ENCODE data around the gene CTBP1. TPM values are rescaled to one million over a fixed set of nuclear protein-coding genes. Genes with fewer than 3 reads are reported as not detected.

Gene CTBP1
- total RNA-seq, 1 donor from 2014 or later, result 171 TPM

DNA sequence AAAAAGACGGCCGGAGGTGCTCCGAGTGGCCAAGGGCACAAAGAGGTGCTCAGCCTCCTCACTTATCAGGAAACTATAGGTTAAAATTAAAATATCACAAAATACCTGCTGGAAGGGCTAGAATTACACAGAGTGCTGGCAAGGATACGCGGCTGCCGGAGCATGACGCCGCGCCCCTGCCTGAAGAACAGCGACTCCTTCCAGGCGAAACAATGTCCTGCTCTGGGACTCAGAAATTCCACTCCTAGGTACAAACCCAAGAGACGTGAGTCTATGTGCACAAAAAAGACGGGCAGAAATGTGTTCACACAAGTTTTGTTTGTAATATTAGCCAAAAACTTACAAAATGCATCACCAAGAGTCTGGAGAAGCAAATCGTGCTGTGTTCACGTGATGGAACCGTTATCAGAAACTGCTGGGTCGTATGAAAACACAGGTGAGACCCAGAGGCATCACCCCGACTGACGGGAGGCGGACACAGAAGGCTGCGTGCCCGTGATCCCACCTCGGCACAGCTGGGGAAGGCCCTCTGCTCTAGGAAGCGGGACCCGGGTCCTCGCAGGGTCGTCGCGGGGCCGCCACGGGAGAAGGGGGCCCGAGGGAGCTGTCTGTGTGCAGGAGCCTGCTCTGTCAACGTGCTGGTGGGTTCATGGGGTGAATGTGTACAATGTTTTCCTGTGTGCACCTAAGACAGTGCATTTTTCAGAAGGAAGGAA lies 27.6 kb downstream of the CTBP1 start:
- peaks cover 12% of the 10 kb centered on the region for H3K27me3 Mint-ChIP-seq (ENCODE audit: insufficient read depth, low read depth)

DNA sequence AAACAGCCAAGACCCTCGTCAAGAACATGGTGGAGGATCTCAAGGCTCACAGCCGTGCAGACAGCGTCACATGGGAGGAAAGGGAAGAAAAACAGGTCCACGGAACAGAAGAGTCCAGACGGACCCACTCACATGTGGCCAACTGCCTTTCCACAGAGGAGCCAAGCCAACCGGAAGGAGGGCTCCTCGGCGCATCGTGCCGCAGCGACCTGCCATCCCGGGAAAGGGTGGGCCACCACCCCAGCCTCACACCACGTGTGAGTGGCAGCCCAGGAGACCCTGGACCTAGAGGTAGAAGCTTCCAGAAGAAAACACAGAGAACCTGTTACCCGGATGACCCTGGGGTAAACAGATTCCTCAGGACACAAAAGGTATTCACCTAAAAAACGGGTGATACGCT lies 28.4 kb downstream of the CTBP1 start:
- Mint-ChIP-seq H3K4me3 (no peak overlapping the region), H3K4me1 (peaks cover 3% of the 10 kb centered on the region)

More for the DNA sequence above, 27.6 kb downstream of the CTBP1 start:
- Histone ChIP-seq H2AFZ (replicated peaks) (no peak overlapping the region), H3F3A (ENCODE audit: low read depth) (no peaks in the 10 kb centered on the region), H3K4me3 (no peak overlapping the region), H3K4me2 (no peak overlapping the region), H3K79me2 (ENCODE audit: low read depth) (peaks cover 12% of the 10 kb centered on the region), H3K36me3 (no peaks in the 10 kb centered on the region), H3K9ac (no peak overlapping the region), H3K4me1 (no peaks in the 10 kb centered on the region), H3K27me3 (no peaks in the 10 kb centered on the region), H3K27ac (no peak overlapping the region), H3K9me3 (ENCODE audit: low read depth) (no peaks in the 10 kb centered on the region), H4K20me1 (ENCODE audit: low read depth) (peaks cover 11% of the 10 kb centered on the region)
- no peak overlapping the region for H3K4me3 Mint-ChIP-seq
- TF ChIP-seq EZH2phosphoT487 (IDR thresholded peaks at IDR 0.05) (no peak), EZH2 (IDR thresholded peaks at IDR 0.05) (no peak)
- TF ChIP-seq, protein P1, sequence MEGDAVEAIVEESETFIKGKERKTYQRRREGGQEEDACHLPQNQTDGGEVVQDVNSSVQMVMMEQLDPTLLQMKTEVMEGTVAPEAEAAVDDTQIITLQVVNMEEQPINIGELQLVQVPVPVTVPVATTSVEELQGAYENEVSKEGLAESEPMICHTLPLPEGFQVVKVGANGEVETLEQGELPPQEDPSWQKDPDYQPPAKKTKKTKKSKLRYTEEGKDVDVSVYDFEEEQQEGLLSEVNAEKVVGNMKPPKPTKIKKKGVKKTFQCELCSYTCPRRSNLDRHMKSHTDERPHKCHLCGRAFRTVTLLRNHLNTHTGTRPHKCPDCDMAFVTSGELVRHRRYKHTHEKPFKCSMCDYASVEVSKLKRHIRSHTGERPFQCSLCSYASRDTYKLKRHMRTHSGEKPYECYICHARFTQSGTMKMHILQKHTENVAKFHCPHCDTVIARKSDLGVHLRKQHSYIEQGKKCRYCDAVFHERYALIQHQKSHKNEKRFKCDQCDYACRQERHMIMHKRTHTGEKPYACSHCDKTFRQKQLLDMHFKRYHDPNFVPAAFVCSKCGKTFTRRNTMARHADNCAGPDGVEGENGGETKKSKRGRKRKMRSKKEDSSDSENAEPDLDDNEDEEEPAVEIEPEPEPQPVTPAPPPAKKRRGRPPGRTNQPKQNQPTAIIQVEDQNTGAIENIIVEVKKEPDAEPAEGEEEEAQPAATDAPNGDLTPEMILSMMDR (IDR thresholded peaks at IDR 0.05), result no peak
- H3K27ac Mint-ChIP-seq, result peak overlapping the region; percentile 15
- peaks cover 33% of the 10 kb centered on the region for H3K36me3 Mint-ChIP-seq
- H3K9me3 Mint-ChIP-seq, result no peaks in the 10 kb centered on the region
- peaks cover 3% of the 10 kb centered on the region for H3K4me1 Mint-ChIP-seq
- DNase-seq (ENCODE audit: low spot score), result no peak

DNA sequence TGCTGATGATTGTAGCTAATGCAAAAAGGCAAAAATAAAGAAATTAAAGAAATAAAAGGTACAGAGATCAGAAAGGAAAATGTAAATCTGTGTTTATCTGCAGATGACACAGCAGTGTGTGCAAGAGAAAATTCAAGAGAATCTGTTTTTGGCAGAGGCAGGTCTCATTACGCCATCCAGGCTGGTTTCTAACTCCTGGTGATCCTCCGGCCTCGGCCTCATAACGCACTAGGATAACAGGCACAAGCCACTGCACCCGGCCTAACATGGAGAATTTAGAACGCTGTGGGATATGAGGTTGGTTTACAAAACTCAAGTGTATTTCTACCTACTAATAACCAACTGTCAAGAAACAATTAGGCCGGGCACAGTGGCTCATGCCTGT lies 29.4 kb downstream of the CTBP1 start:
- peaks cover 10% of the 10 kb centered on the region for H3K27me3 Mint-ChIP-seq (ENCODE audit: insufficient read depth, low read depth)
- H3K9me3 ChIP-seq (ENCODE audit: low read depth), result no peaks in the 10 kb centered on the region
- no peaks in the 10 kb centered on the region for H3K4me1 ChIP-seq
- H3K4me2 ChIP-seq, result no peak overlapping the region
- H3K27ac Mint-ChIP-seq, result no peak overlapping the region
- no peak overlapping the region for H3K9ac ChIP-seq
- no peak overlapping the region for H3K27ac ChIP-seq
- H3K27me3 ChIP-seq, result no peaks in the 10 kb centered on the region
- no peak overlapping the region for H3K4me3 ChIP-seq
- H3K4me1 Mint-ChIP-seq, result peaks cover under 1% of the 10 kb centered on the region
- no peak overlapping the region for H3K4me3 Mint-ChIP-seq
- H3K36me3 ChIP-seq, result no peaks in the 10 kb centered on the region
- no peaks in the 10 kb centered on the region for H3K9me3 Mint-ChIP-seq
- H2AFZ ChIP-seq (replicated peaks), result no peak overlapping the region
- H4K20me1 ChIP-seq (ENCODE audit: low read depth), result peaks cover 8% of the 10 kb centered on the region
- TF ChIP-seq, protein P1 (IDR thresholded peaks at IDR 0.05), result no peak
- TF ChIP-seq EZH2phosphoT487 (IDR thresholded peaks at IDR 0.05) (no peak), EZH2 (IDR thresholded peaks at IDR 0.05) (no peak)
- DNase-seq (ENCODE audit: low spot score), result no peak
- peaks cover 29% of the 10 kb centered on the region for H3K36me3 Mint-ChIP-seq
- H3F3A ChIP-seq (ENCODE audit: low read depth), result no peaks in the 10 kb centered on the region
- peaks cover 12% of the 10 kb centered on the region for H3K79me2 ChIP-seq (ENCODE audit: low read depth)

More for the DNA sequence above, 28.4 kb downstream of the CTBP1 start:
- Histone ChIP-seq H3K9ac (no peak overlapping the region), H3K36me3 (no peaks in the 10 kb centered on the region), H3K4me2 (no peak overlapping the region), H3K9me3 (ENCODE audit: low read depth) (no peaks in the 10 kb centered on the region), H3K4me3 (no peak overlapping the region), H3K27me3 (no peaks in the 10 kb centered on the region), H4K20me1 (ENCODE audit: low read depth) (peaks cover 8% of the 10 kb centered on the region), H3F3A (ENCODE audit: low read depth) (no peaks in the 10 kb centered on the region), H3K79me2 (ENCODE audit: low read depth) (peaks cover 12% of the 10 kb centered on the region), H3K27ac (no peak overlapping the region), H2AFZ (replicated peaks) (no peak overlapping the region), H3K4me1 (no peaks in the 10 kb centered on the region)
- no peak for TF ChIP-seq EZH2phosphoT487 (IDR thresholded peaks at IDR 0.05)
- TF ChIP-seq EZH2 (IDR thresholded peaks at IDR 0.05), result no peak
- TF ChIP-seq, protein P1 (IDR thresholded peaks at IDR 0.05), result no peak
- H3K27me3 Mint-ChIP-seq (ENCODE audit: insufficient read depth, low read depth), result peaks cover 12% of the 10 kb centered on the region
- no peak for DNase-seq (ENCODE audit: low spot score)
- H3K9me3 Mint-ChIP-seq, result no peaks in the 10 kb centered on the region
- H3K27ac Mint-ChIP-seq, result peak overlapping the region; percentile 63
- H3K36me3 Mint-ChIP-seq, result peaks cover 33% of the 10 kb centered on the region
